HG02571 (cell line): ENCODE measurements around the gene DNAAF1.
A peak's percentile ranks its signal among the peaks of the same experiment; 100 is the strongest.
"Not testable (repeated sequence)": the region's sequence is repeated elsewhere in the genome, so short reads cannot be mapped to it uniquely, and the experiment has no call there.

Experiments
- ATAC-seq: cut with Tn5 transposase; IDR thresholded peaks from one replicate; pipeline ENCODE4 v1.9.1; 2021; ENCODE audit warnings: mild to moderate bottlenecking, moderate library complexity; ENCODE audit not compliant: unreplicated experiment

Gene DNAAF1

DNA sequence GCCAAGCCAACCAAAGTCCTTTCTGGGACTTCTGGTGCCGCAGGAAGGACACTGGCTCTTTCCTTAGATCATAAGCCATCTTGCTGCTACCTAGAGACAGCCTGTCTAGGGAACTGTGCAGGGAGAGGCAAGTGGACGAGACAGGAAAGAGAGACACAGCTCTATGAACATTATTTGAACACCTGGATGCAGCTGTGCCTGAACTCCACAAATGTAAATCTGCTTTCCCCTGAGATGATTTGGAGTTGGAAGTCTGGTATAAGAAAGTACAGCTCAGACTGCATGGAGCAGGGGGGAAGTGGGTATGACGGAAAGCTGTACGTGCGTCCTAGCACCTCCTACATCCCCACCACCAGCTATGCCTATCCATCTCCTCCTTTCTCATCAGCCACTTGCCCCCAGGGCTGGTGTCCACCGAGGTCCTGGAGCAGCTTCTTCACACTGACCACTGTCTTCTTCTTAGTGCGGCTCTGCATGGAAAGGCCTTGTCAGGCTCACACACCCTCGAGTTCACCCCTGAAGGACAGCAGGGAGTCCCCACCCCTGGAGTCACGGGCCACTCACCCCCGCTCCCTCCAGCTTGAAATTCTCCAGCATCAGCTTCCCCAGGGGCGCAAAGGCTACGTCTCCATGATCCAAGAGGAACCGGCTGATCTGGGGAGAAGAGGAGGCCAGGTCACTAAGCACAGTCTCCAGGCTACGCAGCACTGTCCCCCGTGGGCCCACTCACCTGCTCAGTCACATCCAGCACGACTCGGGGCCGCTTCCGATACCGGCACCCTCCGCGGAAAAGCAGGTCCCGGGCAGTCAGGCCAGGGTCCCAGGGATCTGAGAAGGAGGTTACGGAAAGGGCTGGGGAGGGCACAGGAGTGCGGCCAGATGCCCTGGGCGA lies 37.8 kb downstream of the DNAAF1 start:
- ATAC-seq, result no peak

GRCh38 chr16:84183572-84183875 lies 38.4 kb downstream of the DNAAF1 start:
- no peak for ATAC-seq

DNA sequence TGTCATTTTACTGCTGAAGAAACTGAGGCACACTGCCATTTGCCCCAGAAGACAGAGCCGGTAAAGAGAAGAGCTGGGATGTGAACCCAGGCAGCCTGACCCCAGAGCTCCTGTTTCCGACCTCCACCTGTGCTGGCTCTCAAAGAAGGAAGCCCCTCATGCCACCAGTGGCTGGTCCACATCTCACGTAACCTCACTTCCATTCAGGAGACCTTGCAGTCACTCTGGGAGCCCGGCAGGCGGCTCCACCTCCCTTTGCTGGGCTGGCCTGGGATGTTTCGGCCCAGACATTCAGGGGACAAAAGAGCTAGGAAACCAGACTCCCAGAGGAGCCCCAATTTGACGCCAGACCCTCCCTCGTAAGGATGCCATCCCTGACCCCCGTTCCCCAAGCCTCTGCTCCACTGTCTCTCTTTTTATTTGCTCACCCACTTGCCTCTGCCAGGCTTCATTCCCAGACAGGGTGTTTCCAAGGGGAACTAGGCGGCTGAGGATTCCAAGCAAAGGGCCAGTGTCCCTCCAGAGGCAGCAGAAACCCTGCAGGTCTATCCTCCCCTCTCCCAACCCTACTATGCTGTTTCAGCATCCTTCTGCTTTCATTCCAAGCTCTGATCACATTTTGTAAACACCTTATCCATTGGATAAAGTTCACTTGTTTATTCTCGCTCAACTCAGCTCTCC lies 38.9 kb downstream of the DNAAF1 start:
- no peak for ATAC-seq

GRCh38 chr16:84184775-84185174 lies 39.7 kb downstream of the DNAAF1 start:
- ATAC-seq, result no peak

GRCh38 chr16:84186685-84187437 lies 41.8 kb downstream of the DNAAF1 start, which contains the start of gene TAF1C:
Gene TAF1C (minus strand): TSS chr16:84187057. CDS start chr16:84184988, 2,069 bp downstream.
- ATAC-seq, result peak; percentile 94

DNA sequence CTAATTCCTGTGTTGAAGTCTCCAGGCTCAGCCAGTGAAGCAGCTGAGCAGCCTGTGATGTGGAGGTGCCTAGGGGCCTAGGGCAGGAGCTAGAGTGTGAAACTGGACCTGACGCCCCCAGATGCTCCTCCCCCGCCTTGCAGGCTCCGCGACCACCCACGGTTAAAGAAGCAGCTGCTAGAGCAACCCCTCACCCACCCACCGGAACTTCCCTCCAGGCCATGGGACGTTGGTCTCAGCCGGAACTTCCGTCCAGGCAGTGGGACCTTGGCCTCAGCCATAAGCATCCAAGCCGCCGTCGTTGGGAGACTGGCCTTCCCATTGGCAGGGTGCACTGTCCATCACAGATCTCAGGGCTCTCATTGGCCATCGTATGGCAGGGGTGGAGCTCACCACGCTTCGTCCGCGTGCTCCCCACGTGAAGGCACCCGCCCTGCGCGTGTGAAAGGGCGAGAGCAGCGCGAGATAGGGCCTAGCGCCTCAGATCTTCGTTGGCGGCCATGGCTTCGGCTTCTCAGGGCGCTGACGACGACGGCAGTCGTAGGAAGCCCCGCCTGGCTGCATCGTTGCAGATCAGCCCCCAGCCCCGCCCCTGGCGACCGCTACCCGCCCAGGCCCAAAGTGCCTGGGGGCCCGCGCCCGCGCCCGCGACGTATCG lies 45.8 kb downstream of the DNAAF1 start, which contains the start of gene ADAD2:
Gene ADAD2 (plus strand): TSS at position 427 of the 658 bp plus-strand sequence. CDS start 74 bp downstream, at position 501.
- no peak for ATAC-seq

DNA sequence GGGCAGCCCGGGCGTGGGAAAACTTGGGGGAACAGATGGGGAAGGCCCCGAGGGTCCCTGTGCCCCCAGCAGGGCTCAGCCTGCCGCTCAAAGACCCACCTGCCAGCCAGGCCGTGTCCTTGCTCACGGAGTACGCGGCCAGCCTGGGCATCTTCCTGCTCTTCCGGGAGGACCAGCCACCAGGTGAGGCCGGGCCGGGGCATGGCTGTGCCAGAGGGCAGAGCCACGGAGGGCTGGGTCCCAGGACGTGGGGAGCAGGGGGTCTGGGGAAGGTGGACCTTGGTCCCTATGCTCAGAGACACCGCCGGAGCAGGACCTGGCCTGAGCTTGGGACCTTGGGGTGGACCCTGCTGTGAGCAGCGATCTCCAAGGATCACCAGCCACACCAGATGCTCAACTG lies 46.4 kb downstream of the DNAAF1 start:
- no peak for ATAC-seq

DNA sequence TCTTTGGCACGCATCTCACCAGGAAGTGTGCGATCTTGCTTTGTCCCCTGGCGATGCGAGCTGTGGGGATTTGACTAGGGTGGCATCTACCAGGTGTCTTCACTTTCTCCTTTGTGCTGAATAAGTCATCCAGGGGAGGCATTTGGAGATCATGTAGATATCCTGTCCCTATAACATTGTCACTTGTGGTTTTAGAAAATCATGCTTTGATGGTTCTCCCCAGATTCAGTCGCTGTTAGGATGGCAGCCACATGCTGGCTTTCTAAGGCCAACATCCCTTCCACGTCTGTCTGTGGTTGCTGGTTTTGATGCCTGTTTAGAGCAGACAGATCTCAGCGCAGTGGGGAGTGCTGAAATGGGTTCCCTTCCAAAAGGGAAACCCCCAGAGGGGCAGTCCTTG lies 48.4 kb downstream of the DNAAF1 start:
- ATAC-seq, result no peak

GRCh38 chr16:84194018-84194417 lies 48.9 kb downstream of the DNAAF1 start:
- no peak for ATAC-seq

DNA sequence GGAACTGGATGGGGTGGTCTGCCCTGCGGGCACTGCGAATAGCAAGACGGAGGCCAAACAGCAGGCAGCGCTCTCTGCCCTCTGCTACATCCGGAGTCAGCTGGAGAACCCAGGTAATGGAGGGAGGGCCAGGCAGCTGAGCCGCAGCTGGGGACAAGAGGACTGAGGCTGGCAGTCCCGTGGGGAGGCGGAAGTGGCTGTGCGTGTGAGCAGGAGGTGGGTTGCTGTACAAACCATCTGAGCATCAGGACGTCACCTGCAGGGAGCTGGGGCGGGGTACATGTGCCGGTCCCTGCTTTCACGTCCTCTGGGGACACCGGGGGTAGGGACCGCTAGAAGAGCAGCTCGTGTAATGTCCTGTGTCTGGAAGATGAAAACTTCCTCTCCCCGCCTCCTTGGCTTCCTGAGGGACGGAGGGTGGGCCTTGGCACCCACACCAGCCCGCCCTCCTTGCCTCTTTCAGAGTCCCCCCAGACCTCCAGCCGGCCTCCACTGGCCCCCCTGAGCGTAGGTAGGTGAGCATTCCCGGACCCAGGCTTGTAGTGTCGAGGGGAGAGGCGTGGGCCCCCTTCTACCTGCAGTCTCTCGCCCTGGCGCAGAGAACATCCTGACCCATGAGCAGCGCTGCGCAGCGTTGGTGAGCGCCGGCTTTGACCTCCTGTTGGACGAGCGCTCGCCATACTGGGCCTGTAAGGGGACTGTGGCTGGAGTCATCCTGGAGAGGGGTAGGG lies 49.5 kb downstream of the DNAAF1 start:
- no peak for ATAC-seq

GRCh38 chr16:84195201-84196093 lies 50.3 kb downstream of the DNAAF1 start:
- no peak for ATAC-seq

GRCh38 chr16:84196101-84196500 lies 51.0 kb downstream of the DNAAF1 start:
- no peak for ATAC-seq

DNA sequence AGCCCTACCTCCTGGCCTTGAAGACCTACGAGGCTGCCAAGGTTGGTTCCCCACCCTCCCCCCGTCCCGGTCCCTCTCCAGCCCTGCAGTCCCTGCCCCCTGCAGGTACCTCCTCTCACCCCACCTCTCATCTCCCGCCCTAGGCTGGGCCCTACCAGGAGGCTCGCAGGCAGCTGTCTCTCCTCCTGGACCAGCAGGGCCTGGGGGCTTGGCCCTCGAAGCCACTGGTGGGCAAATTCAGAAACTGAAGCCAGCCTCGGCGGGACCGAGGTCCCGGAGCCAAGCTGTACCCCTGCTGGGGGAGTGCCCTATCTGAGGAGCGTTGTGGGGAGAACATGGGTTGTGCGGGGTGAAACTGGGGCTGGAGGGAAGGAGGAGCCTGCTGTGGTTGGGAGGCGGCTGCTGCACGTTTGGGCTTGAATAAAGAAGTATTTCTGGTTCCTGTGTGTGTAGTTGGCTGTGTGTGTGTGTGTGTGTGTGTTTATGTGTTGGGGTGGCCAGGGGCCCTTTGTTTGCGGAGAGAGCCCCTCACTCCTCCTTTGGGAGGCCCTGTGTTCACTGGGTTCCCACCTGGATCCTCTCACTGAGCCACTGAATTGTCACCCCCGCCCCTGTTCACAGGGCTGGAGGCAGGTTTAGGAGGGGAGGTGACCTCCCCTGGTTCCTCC lies 51.8 kb downstream of the DNAAF1 start:
- ATAC-seq, result no peak

GRCh38 chr16:84197466-84198128 lies 52.5 kb downstream of the DNAAF1 start:
- ATAC-seq, result no peak

GRCh38 chr16:84198401-84198800 lies 53.3 kb downstream of the DNAAF1 start:
- ATAC-seq, result no peak

DNA sequence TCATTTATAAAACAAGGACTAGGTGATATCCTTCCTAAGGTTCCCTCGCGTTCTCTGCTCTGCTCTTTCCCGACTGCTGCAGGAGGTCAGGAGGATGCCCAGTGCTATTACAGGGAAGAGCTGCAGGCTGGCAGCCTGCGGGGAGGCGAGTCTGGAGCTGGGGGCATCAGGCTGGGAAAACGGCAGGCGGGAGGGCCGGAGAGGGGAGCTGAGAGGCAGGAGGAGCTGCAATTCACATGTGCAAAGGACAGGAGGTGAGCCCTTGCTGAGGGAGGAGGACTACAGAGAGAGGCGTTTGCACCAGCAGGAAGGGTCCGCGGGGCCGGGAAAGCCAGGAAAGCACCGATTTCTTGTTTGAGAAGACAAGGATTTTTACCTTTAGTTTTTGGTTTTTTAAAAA lies 54.0 kb downstream of the DNAAF1 start:
- ATAC-seq, result no peak

- ATAC-seq, result no peak
These were observed 54.8 kb downstream of the DNAAF1 start for GRCh38 chr16:84199861-84200260.

DNA sequence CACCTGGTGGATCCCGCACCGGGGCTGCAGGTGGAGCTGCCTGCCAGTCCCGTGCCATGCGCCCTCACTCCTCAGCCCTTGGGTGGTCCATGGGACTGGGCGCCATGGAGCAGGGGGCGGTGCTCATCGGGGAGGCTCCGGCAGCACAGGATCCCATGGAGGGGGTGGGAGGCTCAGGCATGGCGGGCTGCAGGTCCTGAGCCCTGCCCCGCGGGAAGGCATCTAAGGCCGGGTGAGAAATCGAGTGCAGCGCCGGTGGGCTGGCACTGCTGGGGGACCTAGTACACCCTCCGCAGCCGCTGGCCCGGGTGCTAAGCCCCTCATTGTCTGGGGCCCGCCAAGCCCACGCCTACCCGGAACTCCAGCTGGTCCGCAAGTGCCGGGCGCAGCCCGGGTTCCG lies 59.4 kb downstream of the DNAAF1 start:
- not testable (repeated sequence) for ATAC-seq
